ENCODE results near the gene LEF1. TPM values are rescaled to one million over a fixed set of nuclear protein-coding genes. Genes with fewer than 3 reads are reported as not detected.

The LEF1 gene
- total RNA-seq (1.3 and 1.8 TPM in 2 replicates), polyA plus RNA-seq (2.6 and 8.8 TPM in 2 replicates), polyA minus RNA-seq (ENCODE audit: low replicate concordance) (0.67 and 17.9 TPM in 2 replicates)
- 1.9 and 3.4 TPM in 2 replicates for polyA plus RNA-seq (2012)

- H3K4me3 ChIP-seq (replicated peaks in 1 of 4; ENCODE audit: control extremely low read depth in 1 of 4, insufficient read depth in 1 of 4, low read depth in 3 of 4, low read length in 4 of 4): peak within 1 kb of the TSS; percentile 49 to 70 (median 64)
- no peaks in the 10 kb centered on the region for H3K36me3 ChIP-seq (ENCODE audit: control insufficient read depth, insufficient read depth, low read length)
- peak within 1 kb of the TSS; percentile 40 for H2AFZ ChIP-seq (ENCODE audit: low read length)
- H3K9ac ChIP-seq (ENCODE audit: insufficient read depth, low read length): no peak within 1 kb of the TSS
- peaks cover 44% of the 10 kb centered on the region for H3K27me3 ChIP-seq (ENCODE audit: control insufficient read depth, insufficient read depth, low read length)
- H3K4me2 ChIP-seq (ENCODE audit: extremely low read depth, insufficient read depth, low read length): peak within 1 kb of the TSS; percentile 90
- H3K9me3 ChIP-seq (ENCODE audit: control insufficient read depth, insufficient read depth, low read depth, low read length): no peaks in the 10 kb centered on the region
- DNase-seq (ENCODE audit: low read depth in 2 of 2): peak; percentile 46 to 49
- no peaks in the 10 kb centered on the region for H3K4me1 ChIP-seq (ENCODE audit: control insufficient read depth, extremely low read depth, insufficient read depth, low read length)
- no peaks in the 10 kb centered on the region for H3K79me2 ChIP-seq (ENCODE audit: control insufficient read depth, insufficient read depth, low read length)
- H4K20me1 ChIP-seq (ENCODE audit: control insufficient read depth, extremely low read depth, insufficient read depth, low read length): no peaks in the 10 kb centered on the region
- no peak within 1 kb of the TSS for H3K27ac ChIP-seq (ENCODE audit: insufficient read depth, low read length)
- TF ChIP-seq EZH2 (IDR thresholded peaks at IDR 0.05; ENCODE audit: low read length, missing control alignments) (no peak), CTCF (conservative IDR thresholded peaks at IDR 0.05 in 1 of 2, IDR thresholded peaks at IDR 0.05 in 1 of 2; ENCODE audit: low read depth in 1 of 2, low read length in 2 of 2) (no peak)
These were observed at the start of gene LEF1 for GRCh38 chr4:108168671-108169523. LEF1 (minus strand) TSS chr4:108168932; CDS start chr4:108167767, 1,165 bp downstream.

- Histone ChIP-seq H3K4me3 (replicated peaks in 1 of 4; ENCODE audit: control extremely low read depth in 1 of 4, insufficient read depth in 1 of 4, low read depth in 3 of 4, low read length in 4 of 4) (no peak overlapping the region), H3K27me3 (ENCODE audit: control insufficient read depth, insufficient read depth, low read length) (no peaks in the 10 kb centered on the region), H3K79me2 (ENCODE audit: control insufficient read depth, insufficient read depth, low read length) (no peaks in the 10 kb centered on the region), H3K9me3 (ENCODE audit: control insufficient read depth, insufficient read depth, low read depth, low read length) (no peaks in the 10 kb centered on the region), H3K27ac (ENCODE audit: insufficient read depth, low read length) (no peak overlapping the region), H3K9ac (ENCODE audit: insufficient read depth, low read length) (no peak overlapping the region), H2AFZ (ENCODE audit: low read length) (no peak overlapping the region), H3K36me3 (ENCODE audit: control insufficient read depth, insufficient read depth, low read length) (no peaks in the 10 kb centered on the region), H3K4me2 (ENCODE audit: extremely low read depth, insufficient read depth, low read length) (no peak overlapping the region), H3K4me1 (ENCODE audit: control insufficient read depth, extremely low read depth, insufficient read depth, low read length) (no peaks in the 10 kb centered on the region), H4K20me1 (ENCODE audit: control insufficient read depth, extremely low read depth, insufficient read depth, low read length) (no peaks in the 10 kb centered on the region)
- no peak for DNase-seq (ENCODE audit: low read depth in 2 of 2)
- TF ChIP-seq EZH2 (IDR thresholded peaks at IDR 0.05; ENCODE audit: low read length, missing control alignments) (no peak), CTCF (conservative IDR thresholded peaks at IDR 0.05 in 1 of 2, IDR thresholded peaks at IDR 0.05 in 1 of 2; ENCODE audit: low read depth in 1 of 2, low read length in 2 of 2) (no peak)
These were observed 47.8 kb upstream of the LEF1 start for GRCh38 chr4:108216510-108216909.

- Histone ChIP-seq H3K27ac (ENCODE audit: insufficient read depth, low read length) (no peak overlapping the region), H2AFZ (ENCODE audit: low read length) (no peak overlapping the region), H3K36me3 (ENCODE audit: control insufficient read depth, insufficient read depth, low read length) (no peaks in the 10 kb centered on the region), H4K20me1 (ENCODE audit: control insufficient read depth, extremely low read depth, insufficient read depth, low read length) (no peaks in the 10 kb centered on the region), H3K4me1 (ENCODE audit: control insufficient read depth, extremely low read depth, insufficient read depth, low read length) (no peaks in the 10 kb centered on the region), H3K27me3 (ENCODE audit: control insufficient read depth, insufficient read depth, low read length) (no peaks in the 10 kb centered on the region), H3K79me2 (ENCODE audit: control insufficient read depth, insufficient read depth, low read length) (no peaks in the 10 kb centered on the region), H3K4me2 (ENCODE audit: extremely low read depth, insufficient read depth, low read length) (no peak overlapping the region), H3K4me3 (replicated peaks in 1 of 4; ENCODE audit: control extremely low read depth in 1 of 4, insufficient read depth in 1 of 4, low read depth in 3 of 4, low read length in 4 of 4) (no peak overlapping the region), H3K9ac (ENCODE audit: insufficient read depth, low read length) (no peak overlapping the region), H3K9me3 (ENCODE audit: control insufficient read depth, insufficient read depth, low read depth, low read length) (no peaks in the 10 kb centered on the region)
- no peak for DNase-seq (ENCODE audit: low read depth in 2 of 2)
- TF ChIP-seq EZH2 (IDR thresholded peaks at IDR 0.05; ENCODE audit: low read length, missing control alignments): no peak
- no peak for TF ChIP-seq CTCF (conservative IDR thresholded peaks at IDR 0.05 in 1 of 2, IDR thresholded peaks at IDR 0.05 in 1 of 2; ENCODE audit: low read depth in 1 of 2, low read length in 2 of 2)
These were observed 46.3 kb upstream of the LEF1 start for GRCh38 chr4:108215055-108215454.
